WTC11 (cell line): ENCODE measurements around the gene BCL7C. TPM values are rescaled to one million over a fixed set of nuclear protein-coding genes. Genes with fewer than 3 reads are reported as not detected.

Experiments
- ATAC-seq: fragments of 200-7000 bp; cut with Tn5 transposase; 2 replicates; pipeline ENCODE4 v1.10.0; 2021; ENCODE audit warnings: mild to moderate bottlenecking, moderate library complexity
- CTCF ChIA-PET: fragments of 300-600 bp; sonication (Branson Sonifier 250); formaldehyde crosslinking; loops from one replicate; lab custom pipeline; 2021; ENCODE audit warnings: antibody characterized with exemption; lab: Charles Lee
- POLR2A ChIA-PET: fragments of 350-600 bp; sonication (Branson Sonifier 250); formaldehyde crosslinking; loops from one replicate; lab custom pipeline; 2021; ENCODE audit warnings: antibody characterized with exemption; lab: Charles Lee
- DNase-seq: peaks from one replicate; pipeline ENCODE4 v3.0.0; 2021; ENCODE audit warnings: low spot score
- H3K27ac Mint-ChIP-seq: 2 replicates; pipeline ENCODE4 v1.8.0; 2021; ENCODE audit warnings: mixed read lengths
- H3K27me3 Mint-ChIP-seq: 2 replicates; pipeline ENCODE4 v1.8.0; 2021; ENCODE audit warnings: low read depth, mild to moderate bottlenecking, moderate library complexity, mixed read lengths
- H3K36me3 Mint-ChIP-seq: 2 replicates; pipeline ENCODE4 v1.8.0; 2021; ENCODE audit warnings: mixed read lengths
- H3K4me1 Mint-ChIP-seq: 2 replicates; pipeline ENCODE4 v1.8.0; 2022; ENCODE audit warnings: mixed read lengths
- H3K4me3 Mint-ChIP-seq: 2 replicates; pipeline ENCODE4 v1.8.0; 2021; ENCODE audit warnings: mild to moderate bottlenecking, moderate library complexity, mixed read lengths
- H3K9me3 Mint-ChIP-seq: 2 replicates; pipeline ENCODE4 v1.8.0; 2021; ENCODE audit warnings: mixed read lengths
- AFF4 ChIP-seq: sonication (generic); formaldehyde crosslinking; IDR thresholded peaks from 2 replicates; pipeline ENCODE4 v1.8.1; 2023; ENCODE audit warnings: mild to moderate bottlenecking, missing genetic modification reagents, borderline replicate concordance
- ELF4 ChIP-seq: sonication (generic); formaldehyde crosslinking; IDR thresholded peaks from 2 replicates; pipeline ENCODE4 v1.8.1; 2022; ENCODE audit warnings: low read depth, mild to moderate bottlenecking, moderate library complexity, missing genetic modification reagents
- FOXP1 ChIP-seq: sonication (generic); formaldehyde crosslinking; IDR thresholded peaks from 2 replicates; pipeline ENCODE4 v1.8.0; 2022; ENCODE audit warnings: missing genetic modification reagents, mild to moderate bottlenecking, moderate library complexity, borderline replicate concordance
- KAT7 ChIP-seq: sonication (generic); formaldehyde crosslinking; IDR thresholded peaks from 2 replicates; pipeline ENCODE4 v1.8.1; 2023; ENCODE audit warnings: missing genetic modification reagents, mild to moderate bottlenecking, borderline replicate concordance
- MYBL2 ChIP-seq: sonication (generic); formaldehyde crosslinking; IDR thresholded peaks from 2 replicates; pipeline ENCODE4 v1.8.1; 2023; ENCODE audit warnings: mild to moderate bottlenecking, moderate library complexity, missing genetic modification reagents
- OVOL2 ChIP-seq: fragments of 250-450 bp; sonication (Bioruptor Pico); IDR thresholded peaks from 2 replicates; pipeline ENCODE4 v1.9.0; 2021; ENCODE audit warnings: mild to moderate bottlenecking, borderline replicate concordance
- RELA ChIP-seq: sonication (generic); formaldehyde crosslinking; IDR thresholded peaks from 2 replicates; pipeline ENCODE4 v1.8.1; 2022; ENCODE audit warnings: missing genetic modification reagents, mild to moderate bottlenecking, borderline replicate concordance
- SOX15 ChIP-seq: fragments of 250-450 bp; sonication (Bioruptor Pico); IDR thresholded peaks from 2 replicates; pipeline ENCODE4 v1.9.0; 2021; ENCODE audit warnings: mild to moderate bottlenecking
- TCF7 ChIP-seq: sonication (generic); formaldehyde crosslinking; IDR thresholded peaks from 2 replicates; pipeline ENCODE4 v1.8.0; 2022; ENCODE audit warnings: mild to moderate bottlenecking, low read depth, missing genetic modification reagents, moderate library complexity
- TEAD4 ChIP-seq: sonication (generic); formaldehyde crosslinking; IDR thresholded peaks from 2 replicates; pipeline ENCODE4 v1.8.0; 2022; ENCODE audit warnings: mild to moderate bottlenecking, missing genetic modification reagents
- TP53 ChIP-seq: sonication (generic); formaldehyde crosslinking; IDR thresholded peaks from 2 replicates; pipeline ENCODE4 v1.8.1; 2023; ENCODE audit warnings: mild to moderate bottlenecking, missing genetic modification reagents
- ZNF219 ChIP-seq: sonication (generic); formaldehyde crosslinking; IDR thresholded peaks from 2 replicates; pipeline ENCODE4 v1.8.0; 2023; ENCODE audit warnings: missing genetic modification reagents, mild to moderate bottlenecking, borderline replicate concordance
- ZNF281 ChIP-seq: sonication (generic); formaldehyde crosslinking; IDR thresholded peaks from 2 replicates; pipeline ENCODE4 v1.8.0; 2023; ENCODE audit warnings: mild to moderate bottlenecking, missing genetic modification reagents
- ZNF423 ChIP-seq: fragments of 250-450 bp; sonication (Bioruptor Pico); IDR thresholded peaks from 2 replicates; pipeline ENCODE4 v2.1.2; 2022; ENCODE audit warnings: mild to moderate bottlenecking, moderate library complexity
- total RNA-seq: library from RNA; stranded (reverse); gene quantifications from 3 replicates; pipeline ENCODE4 v1.2.3, GENCODE V29; 2021
- TF ChIP-seq, protein P1 (sequence below): sonication (generic); formaldehyde crosslinking; IDR thresholded peaks from 2 replicates; pipeline ENCODE4 v1.8.0; 2023; ENCODE audit warnings: missing genetic modification reagents
- TF ChIP-seq, protein P2 (sequence below): sonication (generic); formaldehyde crosslinking; IDR thresholded peaks from 2 replicates; pipeline ENCODE4 v1.8.1; 2023; ENCODE audit warnings: mild to moderate bottlenecking, missing genetic modification reagents
- TF ChIP-seq, protein P3 (sequence below): sonication (generic); formaldehyde crosslinking; IDR thresholded peaks from 2 replicates; pipeline ENCODE4 v1.8.0; 2022; ENCODE audit warnings: mild to moderate bottlenecking, missing genetic modification reagents
- TF ChIP-seq, protein P4 (sequence below): sonication (generic); formaldehyde crosslinking; IDR thresholded peaks from 2 replicates; pipeline ENCODE4 v1.8.1; 2022; ENCODE audit warnings: missing genetic modification reagents, borderline replicate concordance

The BCL7C gene
- total RNA-seq, 1 experiment from 2014 or later, result 18.3 TPM

- ChIA-PET CTCF (interaction anchor here (0.9 to 1.6 kb wide), 2 partner anchors 9 to 66 kb away, joined by 3 to 6 read pairs; no protein-coding TSS in a partner anchor), POLR2A (interaction anchor here (1.0 kb wide), 1 partner anchor 9 kb away, joined by 3 read pairs; no protein-coding TSS in a partner anchor)
- no peaks in the 10 kb centered on the region for H3K9me3 Mint-ChIP-seq
- peak; percentile 28 for DNase-seq
- H3K27ac Mint-ChIP-seq, result no peak overlapping the region
- H3K27me3 Mint-ChIP-seq, result no peaks in the 10 kb centered on the region; the same call in 1 of the 2 replicates
- H3K4me1 Mint-ChIP-seq, result peaks cover 10% of the 10 kb centered on the region
- no peak for TF ChIP-seq MYBL2 (CRISPR knock-in tag)
- peak; percentile 23; the same call in 1 of the 2 replicates for TF ChIP-seq ZNF423 (CRISPR knock-in tag)
- no peak for TF ChIP-seq FOXP1 (CRISPR knock-in tag)
- no peaks in the 10 kb centered on the region for H3K36me3 Mint-ChIP-seq
- no peak overlapping the region for H3K4me3 Mint-ChIP-seq
- peak; percentile 66 for ATAC-seq
Observed at GRCh38 chr16:30910427-30911029, 16.7 kb upstream of the BCL7C start.

GRCh38 chr16:30907064-30907463, 13.2 kb upstream of the BCL7C start:
- ATAC-seq (no peak), DNase-seq (no peak)
- Mint-ChIP-seq H3K36me3 (no peaks in the 10 kb centered on the region), H3K27ac (no peak overlapping the region), H3K9me3 (peaks cover 3% of the 10 kb centered on the region; the same call in 1 of the 2 replicates), H3K4me1 (peaks cover 19% of the 10 kb centered on the region), H3K4me3 (no peak overlapping the region), H3K27me3 (peaks cover 2% of the 10 kb centered on the region; the same call in 1 of the 2 replicates)
- ChIA-PET CTCF (interaction anchor here (1.2 kb wide), 1 partner anchor 93 kb away, joined by 5 read pairs; no protein-coding TSS in a partner anchor), POLR2A (no interaction called here)
- TF ChIP-seq OVOL2 (CRISPR knock-in tag), result no peak
- no peak for TF ChIP-seq TEAD4 (CRISPR knock-in tag)
- TF ChIP-seq, protein P1, sequence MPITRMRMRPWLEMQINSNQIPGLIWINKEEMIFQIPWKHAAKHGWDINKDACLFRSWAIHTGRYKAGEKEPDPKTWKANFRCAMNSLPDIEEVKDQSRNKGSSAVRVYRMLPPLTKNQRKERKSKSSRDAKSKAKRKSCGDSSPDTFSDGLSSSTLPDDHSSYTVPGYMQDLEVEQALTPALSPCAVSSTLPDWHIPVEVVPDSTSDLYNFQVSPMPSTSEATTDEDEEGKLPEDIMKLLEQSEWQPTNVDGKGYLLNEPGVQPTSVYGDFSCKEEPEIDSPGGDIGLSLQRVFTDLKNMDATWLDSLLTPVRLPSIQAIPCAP (CRISPR knock-in tag), result no peak
- no peak for TF ChIP-seq AFF4 (CRISPR knock-in tag)
- no peak for TF ChIP-seq TP53 (CRISPR knock-in tag)
- no peak for TF ChIP-seq ZNF281 (CRISPR knock-in tag)
- TF ChIP-seq TCF7 (CRISPR knock-in tag), result no peak
- TF ChIP-seq, protein P2, sequence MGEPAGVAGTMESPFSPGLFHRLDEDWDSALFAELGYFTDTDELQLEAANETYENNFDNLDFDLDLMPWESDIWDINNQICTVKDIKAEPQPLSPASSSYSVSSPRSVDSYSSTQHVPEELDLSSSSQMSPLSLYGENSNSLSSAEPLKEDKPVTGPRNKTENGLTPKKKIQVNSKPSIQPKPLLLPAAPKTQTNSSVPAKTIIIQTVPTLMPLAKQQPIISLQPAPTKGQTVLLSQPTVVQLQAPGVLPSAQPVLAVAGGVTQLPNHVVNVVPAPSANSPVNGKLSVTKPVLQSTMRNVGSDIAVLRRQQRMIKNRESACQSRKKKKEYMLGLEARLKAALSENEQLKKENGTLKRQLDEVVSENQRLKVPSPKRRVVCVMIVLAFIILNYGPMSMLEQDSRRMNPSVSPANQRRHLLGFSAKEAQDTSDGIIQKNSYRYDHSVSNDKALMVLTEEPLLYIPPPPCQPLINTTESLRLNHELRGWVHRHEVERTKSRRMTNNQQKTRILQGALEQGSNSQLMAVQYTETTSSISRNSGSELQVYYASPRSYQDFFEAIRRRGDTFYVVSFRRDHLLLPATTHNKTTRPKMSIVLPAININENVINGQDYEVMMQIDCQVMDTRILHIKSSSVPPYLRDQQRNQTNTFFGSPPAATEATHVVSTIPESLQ (CRISPR knock-in tag), result no peak
- TF ChIP-seq, protein P3, sequence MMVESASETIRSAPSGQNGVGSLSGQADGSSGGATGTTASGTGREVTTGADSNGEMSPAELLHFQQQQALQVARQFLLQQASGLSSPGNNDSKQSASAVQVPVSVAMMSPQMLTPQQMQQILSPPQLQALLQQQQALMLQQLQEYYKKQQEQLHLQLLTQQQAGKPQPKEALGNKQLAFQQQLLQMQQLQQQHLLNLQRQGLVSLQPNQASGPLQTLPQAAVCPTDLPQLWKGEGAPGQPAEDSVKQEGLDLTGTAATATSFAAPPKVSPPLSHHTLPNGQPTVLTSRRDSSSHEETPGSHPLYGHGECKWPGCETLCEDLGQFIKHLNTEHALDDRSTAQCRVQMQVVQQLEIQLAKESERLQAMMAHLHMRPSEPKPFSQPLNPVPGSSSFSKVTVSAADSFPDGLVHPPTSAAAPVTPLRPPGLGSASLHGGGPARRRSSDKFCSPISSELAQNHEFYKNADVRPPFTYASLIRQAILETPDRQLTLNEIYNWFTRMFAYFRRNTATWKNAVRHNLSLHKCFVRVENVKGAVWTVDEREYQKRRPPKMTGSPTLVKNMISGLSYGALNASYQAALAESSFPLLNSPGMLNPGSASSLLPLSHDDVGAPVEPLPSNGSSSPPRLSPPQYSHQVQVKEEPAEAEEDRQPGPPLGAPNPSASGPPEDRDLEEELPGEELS (CRISPR knock-in tag), result no peak
- TF ChIP-seq ELF4 (CRISPR knock-in tag), result no peak
- no peak for TF ChIP-seq RELA (CRISPR knock-in tag)
- TF ChIP-seq, protein P4, sequence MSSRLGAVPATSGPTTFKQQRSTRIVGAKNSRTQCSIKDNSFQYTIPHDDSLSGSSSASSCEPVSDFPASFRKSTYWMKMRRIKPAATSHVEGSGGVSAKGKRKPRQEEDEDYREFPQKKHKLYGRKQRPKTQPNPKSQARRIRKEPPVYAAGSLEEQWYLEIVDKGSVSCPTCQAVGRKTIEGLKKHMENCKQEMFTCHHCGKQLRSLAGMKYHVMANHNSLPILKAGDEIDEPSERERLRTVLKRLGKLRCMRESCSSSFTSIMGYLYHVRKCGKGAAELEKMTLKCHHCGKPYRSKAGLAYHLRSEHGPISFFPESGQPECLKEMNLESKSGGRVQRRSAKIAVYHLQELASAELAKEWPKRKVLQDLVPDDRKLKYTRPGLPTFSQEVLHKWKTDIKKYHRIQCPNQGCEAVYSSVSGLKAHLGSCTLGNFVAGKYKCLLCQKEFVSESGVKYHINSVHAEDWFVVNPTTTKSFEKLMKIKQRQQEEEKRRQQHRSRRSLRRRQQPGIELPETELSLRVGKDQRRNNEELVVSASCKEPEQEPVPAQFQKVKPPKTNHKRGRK (CRISPR knock-in tag), result no peak
- no peak for TF ChIP-seq SOX15 (CRISPR knock-in tag)
- TF ChIP-seq KAT7 (CRISPR knock-in tag), result no peak
- TF ChIP-seq ZNF219 (CRISPR knock-in tag), result no peak
